SU-DHL-6 (cell line): ENCODE measurements around the gene NAT9.

Experiments
- H2AFZ ChIP-seq: fragments of 200-600 bp; sonication (generic); 2 replicates; pipeline ENCODE4 v1.6.1; 2014; ENCODE audit warnings: low read depth, mild to moderate bottlenecking, moderate library complexity, mixed read lengths, antibody characterized with exemption, low read length; ENCODE audit not compliant: severe bottlenecking
- H3F3A ChIP-seq: fragments of 200-600 bp; shearing (Covaris generic); 2 replicates; pipeline ENCODE4 v1.6.0; 2016; ENCODE audit warnings: antibody characterized with exemption, mild to moderate bottlenecking; ENCODE audit not compliant: insufficient read depth
- H3K27ac ChIP-seq: fragments of 200-600 bp; sonication (generic); 2 replicates; pipeline ENCODE4 v1.5.1; 2016; ENCODE audit warnings: low read depth, mild to moderate bottlenecking, low read length, moderate library complexity, mixed read lengths
- H3K27me3 ChIP-seq: fragments of 200-600 bp; sonication (generic), shearing (Covaris generic); 2 replicates; pipeline ENCODE4 v1.6.0; 2014; ENCODE audit warnings: mild to moderate bottlenecking, low read length
- H3K36me3 ChIP-seq: fragments of 200-600 bp; sonication (generic); 2 replicates; pipeline ENCODE4 v1.6.1; 2014; ENCODE audit warnings: mild to moderate bottlenecking, low read length, mixed read lengths
- H3K4me2 ChIP-seq: fragments of 300-600, 200-600 bp; shearing (Covaris generic), sonication (generic); 2 replicates; pipeline ENCODE4 v1.6.0; 2014; ENCODE audit warnings: low read length, low read depth, mild to moderate bottlenecking; ENCODE audit not compliant: poor library complexity, severe bottlenecking
- H3K4me3 ChIP-seq: fragments of 200-600 bp; sonication (generic); 2 replicates; pipeline ENCODE4 v1.5.1; 2014; ENCODE audit warnings: antibody characterized with exemption, low read length, mild to moderate bottlenecking, mixed read lengths; ENCODE audit not compliant: insufficient read depth, poor library complexity, severe bottlenecking
- H3K79me2 ChIP-seq: fragments of 200-600 bp; sonication (generic); 2 replicates; pipeline ENCODE4 v1.6.1; 2014; ENCODE audit warnings: mild to moderate bottlenecking, low read length, moderate library complexity; ENCODE audit not compliant: insufficient read depth
- H3K9ac ChIP-seq: fragments of 200-600 bp; sonication (generic); 2 replicates; pipeline ENCODE4 v1.7.0; 2014; ENCODE audit warnings: mild to moderate bottlenecking, low read length
- H3K9me2 ChIP-seq: fragments of 200-600 bp; sonication (generic); replicated peaks from 2 replicates; pipeline ENCODE4 v1.6.1; 2014; ENCODE audit warnings: low read length; ENCODE audit not compliant: insufficient read depth
- H3K9me3 ChIP-seq: fragments of 200-600 bp; sonication (generic); 2 replicates; pipeline ENCODE4 v1.6.1; 2014; ENCODE audit warnings: low read length, mixed read lengths; ENCODE audit not compliant: insufficient read depth
- H4K20me1 ChIP-seq: fragments of 200-600 bp; sonication (generic); 2 replicates; pipeline ENCODE4 v1.6.1; 2014; ENCODE audit warnings: low read depth, mild to moderate bottlenecking, antibody characterized with exemption, low read length, moderate library complexity, mixed read lengths
- CTCF ChIP-seq: fragments of 200-600 bp; sonication (generic); IDR thresholded peaks from one replicate; pipeline ENCODE4 v1.5.1; 2017; ENCODE audit warnings: antibody characterized with exemption, mild to moderate bottlenecking, low read length, moderate library complexity; ENCODE audit not compliant: insufficient read depth, poor library complexity, severe bottlenecking
- EZH2phosphoT487 ChIP-seq: fragments of 200-600 bp; sonication (generic), shearing (Covaris generic); conservative IDR thresholded peaks from 2 replicates; pipeline ENCODE4 v1.6.1; 2018; ENCODE audit warnings: mild to moderate bottlenecking, antibody characterized with exemption, low read length, moderate library complexity, mixed read lengths

Gene NAT9

DNA sequence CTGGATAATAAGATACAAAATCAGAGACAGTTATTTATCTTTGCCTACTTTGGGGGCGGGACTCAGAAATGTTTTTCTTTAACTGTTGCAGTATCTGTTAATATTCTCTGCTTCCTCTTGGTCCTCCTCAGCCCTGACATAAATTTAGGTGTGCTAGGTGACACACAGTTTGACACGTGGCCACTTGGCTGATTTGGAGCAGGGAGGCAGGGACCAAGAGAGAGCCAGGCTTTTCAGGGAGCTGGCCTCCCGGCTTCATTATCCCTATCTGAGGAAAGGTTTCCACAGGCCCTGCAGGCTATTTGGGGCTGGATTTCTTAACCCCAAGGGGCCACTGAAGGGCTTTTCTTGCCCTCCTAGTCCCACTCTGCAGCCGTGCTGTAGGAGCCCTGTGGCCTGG lies 20.1 kb upstream of the NAT9 start:
- Histone ChIP-seq H3K4me3 (no peak overlapping the region), H2AFZ (no peak overlapping the region), H3K9ac (no peak overlapping the region), H3K79me2 (no peaks in the 10 kb centered on the region), H3K9me2 (no peaks in the 10 kb centered on the region), H4K20me1 (no peaks in the 10 kb centered on the region), H3K27me3 (no peaks in the 10 kb centered on the region), H3K4me2 (no peak overlapping the region), H3K9me3 (no peaks in the 10 kb centered on the region), H3K27ac (no peak overlapping the region), H3K36me3 (no peaks in the 10 kb centered on the region), H3F3A (no peaks in the 10 kb centered on the region)
- TF ChIP-seq EZH2phosphoT487: no peak
- TF ChIP-seq CTCF: no peak

GRCh38 chr17:74795327-74796020 lies 19.3 kb upstream of the NAT9 start:
- H3K36me3 ChIP-seq: no peaks in the 10 kb centered on the region
- no peak overlapping the region for H3K4me3 ChIP-seq

DNA sequence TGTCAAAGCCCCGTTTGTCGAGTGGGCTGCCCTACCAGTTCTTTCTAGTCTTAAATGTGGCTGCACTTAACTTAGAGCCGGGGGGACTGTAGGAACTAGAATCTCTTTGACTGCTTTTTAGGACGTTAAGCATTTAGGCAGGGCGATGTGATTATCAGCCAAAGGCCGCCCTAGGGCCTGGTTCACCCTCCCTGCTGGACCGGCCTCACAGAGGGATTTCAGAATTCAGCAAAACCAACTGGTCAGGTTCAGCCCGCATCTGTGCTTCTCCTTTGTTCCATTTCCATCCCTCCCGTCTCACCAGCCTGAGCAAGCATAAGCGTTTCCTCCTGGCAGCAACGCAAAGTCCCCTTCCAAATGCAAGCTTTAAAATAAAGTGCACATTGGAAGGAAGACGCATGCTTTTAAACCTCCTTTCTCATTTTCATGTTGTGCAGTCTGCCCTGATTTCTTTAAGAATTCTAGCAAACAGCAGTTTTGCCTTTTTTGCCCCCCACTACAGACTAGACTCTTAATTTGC lies 16.5 kb upstream of the NAT9 start:
- no peak overlapping the region for H3K27ac ChIP-seq
- no peaks in the 10 kb centered on the region for H3K36me3 ChIP-seq
- H3K9me2 ChIP-seq: no peaks in the 10 kb centered on the region
- no peaks in the 10 kb centered on the region for H3K79me2 ChIP-seq
- H3F3A ChIP-seq: no peaks in the 10 kb centered on the region; the same call in 1 of the 2 replicates
- no peak overlapping the region for H2AFZ ChIP-seq
- H3K9ac ChIP-seq: no peak overlapping the region
- no peak overlapping the region for H3K4me3 ChIP-seq
- no peaks in the 10 kb centered on the region for H4K20me1 ChIP-seq
- no peak overlapping the region for H3K4me2 ChIP-seq
- no peaks in the 10 kb centered on the region for H3K9me3 ChIP-seq
- H3K27me3 ChIP-seq: no peaks in the 10 kb centered on the region
- TF ChIP-seq EZH2phosphoT487: no peak
- TF ChIP-seq CTCF: no peak

More at GRCh38 chr17:74795327-74796020, 19.3 kb upstream of the NAT9 start:
- H3F3A ChIP-seq: no peaks in the 10 kb centered on the region; the same call in 1 of the 2 replicates
- H3K9me2 ChIP-seq: no peaks in the 10 kb centered on the region
- H3K9ac ChIP-seq: no peak overlapping the region
- no peak overlapping the region for H3K4me2 ChIP-seq
- no peak for TF ChIP-seq CTCF
- TF ChIP-seq EZH2phosphoT487: no peak
- no peaks in the 10 kb centered on the region for H3K79me2 ChIP-seq
- H2AFZ ChIP-seq: no peak overlapping the region
- H3K9me3 ChIP-seq: no peaks in the 10 kb centered on the region
- no peaks in the 10 kb centered on the region for H4K20me1 ChIP-seq
- no peak overlapping the region for H3K27ac ChIP-seq
- H3K27me3 ChIP-seq: no peaks in the 10 kb centered on the region
